VCaP (cell line): Measurements from ENCODE around the gene PXK.

Experiments used
- H3K27ac ChIP-seq: fragments of 450-650 bp; 2 replicates; pipeline ENCODE4 v1.5.1; 2017
- TF ChIP-seq, protein P1 (sequence below): fragments of 450-650 bp; conservative IDR thresholded peaks from 2 replicates; pipeline ENCODE4 v1.5.1; 2017; ENCODE audit warnings: mild to moderate bottlenecking, moderate library complexity

PXK gene

GRCh38 chr3:58345457-58345856, 12.8 kb downstream of the PXK start:
- H3K27ac ChIP-seq, result no peak overlapping the region
- TF ChIP-seq, protein P1, sequence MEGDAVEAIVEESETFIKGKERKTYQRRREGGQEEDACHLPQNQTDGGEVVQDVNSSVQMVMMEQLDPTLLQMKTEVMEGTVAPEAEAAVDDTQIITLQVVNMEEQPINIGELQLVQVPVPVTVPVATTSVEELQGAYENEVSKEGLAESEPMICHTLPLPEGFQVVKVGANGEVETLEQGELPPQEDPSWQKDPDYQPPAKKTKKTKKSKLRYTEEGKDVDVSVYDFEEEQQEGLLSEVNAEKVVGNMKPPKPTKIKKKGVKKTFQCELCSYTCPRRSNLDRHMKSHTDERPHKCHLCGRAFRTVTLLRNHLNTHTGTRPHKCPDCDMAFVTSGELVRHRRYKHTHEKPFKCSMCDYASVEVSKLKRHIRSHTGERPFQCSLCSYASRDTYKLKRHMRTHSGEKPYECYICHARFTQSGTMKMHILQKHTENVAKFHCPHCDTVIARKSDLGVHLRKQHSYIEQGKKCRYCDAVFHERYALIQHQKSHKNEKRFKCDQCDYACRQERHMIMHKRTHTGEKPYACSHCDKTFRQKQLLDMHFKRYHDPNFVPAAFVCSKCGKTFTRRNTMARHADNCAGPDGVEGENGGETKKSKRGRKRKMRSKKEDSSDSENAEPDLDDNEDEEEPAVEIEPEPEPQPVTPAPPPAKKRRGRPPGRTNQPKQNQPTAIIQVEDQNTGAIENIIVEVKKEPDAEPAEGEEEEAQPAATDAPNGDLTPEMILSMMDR, result no peak

- TF ChIP-seq, protein P1, result no peak
- no peak overlapping the region for H3K27ac ChIP-seq
Observed at GRCh38 chr3:58346368-58346767, 13.7 kb downstream of the PXK start.

DNA sequence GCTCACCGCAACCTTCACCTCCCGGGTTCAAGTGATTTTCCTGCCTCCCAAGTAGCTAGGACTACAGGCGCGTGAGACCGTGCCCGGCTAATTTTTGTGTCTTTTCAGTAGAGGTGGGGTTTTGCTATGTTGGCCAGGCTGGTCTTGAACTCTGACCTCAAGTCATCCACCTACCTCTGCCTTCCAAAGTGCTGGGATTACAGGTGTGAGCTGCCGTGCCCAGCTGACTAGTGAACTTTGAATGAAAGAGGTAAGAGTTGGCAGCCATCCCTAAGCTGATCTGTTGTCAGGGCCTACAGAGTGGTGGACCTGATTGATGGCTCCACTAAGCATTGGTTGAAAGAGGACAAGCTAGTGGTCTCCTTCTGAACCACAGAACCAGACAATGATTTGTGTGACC, 15.3 kb downstream of the PXK start:
- no peak overlapping the region for H3K27ac ChIP-seq

GRCh38 chr3:58349792-58350626, 17.3 kb downstream of the PXK start:
- H3K27ac ChIP-seq, result peak overlapping the region; percentile 31; the same call in 1 of the 2 replicates

More for the DNA sequence above, 15.3 kb downstream of the PXK start:
- TF ChIP-seq, protein P1, result no peak

GRCh38 chr3:58350627-58351013, 17.9 kb downstream of the PXK start:
- TF ChIP-seq, protein P1, result no peak
- H3K27ac ChIP-seq, result peak overlapping the region; percentile 31; the same call in 1 of the 2 replicates

More at GRCh38 chr3:58349792-58350626, 17.3 kb downstream of the PXK start:
- TF ChIP-seq, protein P1, result no peak

GRCh38 chr3:58351920-58352319, 19.2 kb downstream of the PXK start:
- no peak overlapping the region for H3K27ac ChIP-seq
- TF ChIP-seq, protein P1, result no peak; the same call in 1 of the 2 replicates

GRCh38 chr3:58352626-58353025, 19.9 kb downstream of the PXK start:
- no peak overlapping the region for H3K27ac ChIP-seq
- TF ChIP-seq, protein P1, result no peak
